SHP77 (cell line): ENCODE results near the gene NPHP3.
A peak's percentile ranks its signal among the peaks of the same experiment; 100 is the strongest.

Experiments used
- DNase-seq, 2 experiments: peaks; one replicate each; lab custom pipeline; 2025; lab: John Stamatoyannopoulos, UW

NPHP3 gene

GRCh38 chr3:132695422-132695821, 26.8 kb downstream of the NPHP3 start:
- DNase-seq = no peak

- DNase-seq = no peak
These were observed 27.2 kb downstream of the NPHP3 start for GRCh38 chr3:132694991-132695390.

- no peak for DNase-seq
These were observed 32.2 kb downstream of the NPHP3 start for GRCh38 chr3:132690040-132690439.

- DNase-seq = no peak
These were observed 40.0 kb downstream of the NPHP3 start for GRCh38 chr3:132682201-132682600.

- no peak for DNase-seq
These were observed 40.8 kb downstream of the NPHP3 start for GRCh38 chr3:132681421-132681820.

- DNase-seq = no peak
These were observed 42.3 kb downstream of the NPHP3 start for GRCh38 chr3:132679911-132680310.

- no peak for DNase-seq
These were observed 46.8 kb downstream of the NPHP3 start for GRCh38 chr3:132675408-132675807.

GRCh38 chr3:132669256-132669777, 52.9 kb downstream of the NPHP3 start:
- no peak for DNase-seq

- no peak for DNase-seq
These were observed 56.9 kb downstream of the NPHP3 start for GRCh38 chr3:132665230-132665745.

- DNase-seq = no peak
These were observed 60.0 kb downstream of the NPHP3 start for GRCh38 chr3:132662212-132662611.

GRCh38 chr3:132661101-132661500, 61.1 kb downstream of the NPHP3 start:
- DNase-seq = no peak

GRCh38 chr3:132660811-132661070, 61.5 kb downstream of the NPHP3 start:
- no peak for DNase-seq

- peak; percentile 48 to 66 for DNase-seq
These were observed 62.0 kb downstream of the NPHP3 start, which contains the start of gene UBA5 for GRCh38 chr3:132660052-132660810. Gene UBA5, plus strand, starts transcription at chr3:132660329. Its CDS starts 209 bp downstream, at chr3:132660538.

GRCh38 chr3:132659365-132660051, 62.7 kb downstream of the NPHP3 start, which contains the start of gene ACAD11:
Gene ACAD11, minus strand, starts transcription at chr3:132659809. Its CDS starts 58 bp downstream, at chr3:132659751.
- DNase-seq = peak; percentile 65 to 69

- DNase-seq = peak; percentile 50 to 65
These were observed 63.2 kb downstream of the NPHP3 start for GRCh38 chr3:132659000-132659364.

- no peak for DNase-seq
These were observed 64.1 kb downstream of the NPHP3 start for GRCh38 chr3:132657869-132658747.

GRCh38 chr3:132655471-132655870, 66.7 kb downstream of the NPHP3 start:
- no peak for DNase-seq

GRCh38 chr3:132654721-132655120, 67.5 kb downstream of the NPHP3 start:
- no peak for DNase-seq

- DNase-seq = no peak
These were observed 68.0 kb downstream of the NPHP3 start for GRCh38 chr3:132654190-132654589.

- DNase-seq = no peak
These were observed 69.5 kb downstream of the NPHP3 start for GRCh38 chr3:132652640-132653270.

GRCh38 chr3:132650153-132650552, 72.1 kb downstream of the NPHP3 start:
- DNase-seq = no peak

GRCh38 chr3:132645058-132645457, 77.2 kb downstream of the NPHP3 start:
- peak in 1 of 2 experiments; percentile 1 for DNase-seq
